GM19397 (cell line): ENCODE data around the gene MAST4.
A peak's percentile ranks its signal among the peaks of the same experiment; 100 is the strongest.

Source experiments
- ATAC-seq: cut with Tn5 transposase; IDR thresholded peaks from one replicate; pipeline ENCODE4 v1.9.1; 2021; ENCODE audit warnings: mild to moderate bottlenecking, moderate library complexity; ENCODE audit not compliant: unreplicated experiment

The MAST4 gene

GRCh38 chr5:67215519-67216471, 619.6 kb downstream of the MAST4 start:
- ATAC-seq, result peak; percentile 99

- ATAC-seq, result no peak
Measured at GRCh38 chr5:67216564-67216963, 620.4 kb downstream of the MAST4 start.
